Panc1 (cell line): Measurements from ENCODE around the gene ARHGEF7.

ENCODE experiments used
- CTCF ChIP-seq: fragments of 450-650 bp; IDR thresholded peaks from 2 replicates; pipeline ENCODE4 v1.5.1; 2017; ENCODE audit warnings: mild to moderate bottlenecking
- POLR2AphosphoS5 ChIP-seq: IDR thresholded peaks from 2 replicates; pipeline ENCODE4 v1.6.1; 2012; ENCODE audit warnings: mild to moderate bottlenecking, low read depth, low read length, moderate library complexity
- TF ChIP-seq, protein P1 (sequence below), 2 experiments: IDR thresholded peaks; 2 replicates each; pipeline ENCODE4 v1.6.1; 2011 to 2012; ENCODE audit warnings: low read depth in 2 of 2, control low read depth in 1 of 2, low read length in 1 of 2, mild to moderate bottlenecking in 1 of 2, moderate library complexity in 1 of 2; ENCODE audit not compliant: insufficient read depth in 1 of 2

- TF ChIP-seq CTCF: no peak
- TF ChIP-seq POLR2AphosphoS5: no peak
- TF ChIP-seq, protein P1, sequence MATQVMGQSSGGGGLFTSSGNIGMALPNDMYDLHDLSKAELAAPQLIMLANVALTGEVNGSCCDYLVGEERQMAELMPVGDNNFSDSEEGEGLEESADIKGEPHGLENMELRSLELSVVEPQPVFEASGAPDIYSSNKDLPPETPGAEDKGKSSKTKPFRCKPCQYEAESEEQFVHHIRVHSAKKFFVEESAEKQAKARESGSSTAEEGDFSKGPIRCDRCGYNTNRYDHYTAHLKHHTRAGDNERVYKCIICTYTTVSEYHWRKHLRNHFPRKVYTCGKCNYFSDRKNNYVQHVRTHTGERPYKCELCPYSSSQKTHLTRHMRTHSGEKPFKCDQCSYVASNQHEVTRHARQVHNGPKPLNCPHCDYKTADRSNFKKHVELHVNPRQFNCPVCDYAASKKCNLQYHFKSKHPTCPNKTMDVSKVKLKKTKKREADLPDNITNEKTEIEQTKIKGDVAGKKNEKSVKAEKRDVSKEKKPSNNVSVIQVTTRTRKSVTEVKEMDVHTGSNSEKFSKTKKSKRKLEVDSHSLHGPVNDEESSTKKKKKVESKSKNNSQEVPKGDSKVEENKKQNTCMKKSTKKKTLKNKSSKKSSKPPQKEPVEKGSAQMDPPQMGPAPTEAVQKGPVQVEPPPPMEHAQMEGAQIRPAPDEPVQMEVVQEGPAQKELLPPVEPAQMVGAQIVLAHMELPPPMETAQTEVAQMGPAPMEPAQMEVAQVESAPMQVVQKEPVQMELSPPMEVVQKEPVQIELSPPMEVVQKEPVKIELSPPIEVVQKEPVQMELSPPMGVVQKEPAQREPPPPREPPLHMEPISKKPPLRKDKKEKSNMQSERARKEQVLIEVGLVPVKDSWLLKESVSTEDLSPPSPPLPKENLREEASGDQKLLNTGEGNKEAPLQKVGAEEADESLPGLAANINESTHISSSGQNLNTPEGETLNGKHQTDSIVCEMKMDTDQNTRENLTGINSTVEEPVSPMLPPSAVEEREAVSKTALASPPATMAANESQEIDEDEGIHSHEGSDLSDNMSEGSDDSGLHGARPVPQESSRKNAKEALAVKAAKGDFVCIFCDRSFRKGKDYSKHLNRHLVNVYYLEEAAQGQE (IDR thresholded peaks at IDR 0.05; ENCODE audit: insufficient read depth in 1 of 2, low read depth in 2 of 2, low read length in 1 of 2): no peak
Observed at GRCh38 chr13:111156421-111156820, 41.3 kb downstream of the ARHGEF7 start.
